ENCODE data around the gene CASQ1.

The CASQ1 gene

DNA sequence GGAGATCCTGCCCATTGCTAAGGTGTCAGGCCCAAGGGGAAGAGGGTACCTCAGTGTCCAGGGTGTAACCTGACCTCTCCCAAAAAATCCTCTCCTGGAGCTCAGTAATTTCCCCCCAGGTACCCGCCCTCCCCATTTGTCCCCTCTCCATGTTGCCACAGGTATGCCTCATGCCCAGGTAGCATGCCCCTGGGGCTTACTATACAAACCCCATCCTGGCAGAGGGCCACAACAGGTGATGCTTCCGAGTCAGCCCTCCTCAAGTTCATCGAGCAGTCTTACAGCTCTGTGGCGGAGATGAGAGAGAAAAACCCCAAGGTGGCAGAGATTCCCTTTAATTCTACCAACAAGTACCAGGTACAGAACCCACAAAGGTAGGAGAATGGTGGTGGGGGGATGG lies 23.3 kb upstream of the CASQ1 start:
- DNase-seq: no peak
- in situ Hi-C loops (cut with MboI; ENCODE audit: low pct_unique_long_range_greater_than_20kb, low sequenced_read_pairs): no loop called here

DNA sequence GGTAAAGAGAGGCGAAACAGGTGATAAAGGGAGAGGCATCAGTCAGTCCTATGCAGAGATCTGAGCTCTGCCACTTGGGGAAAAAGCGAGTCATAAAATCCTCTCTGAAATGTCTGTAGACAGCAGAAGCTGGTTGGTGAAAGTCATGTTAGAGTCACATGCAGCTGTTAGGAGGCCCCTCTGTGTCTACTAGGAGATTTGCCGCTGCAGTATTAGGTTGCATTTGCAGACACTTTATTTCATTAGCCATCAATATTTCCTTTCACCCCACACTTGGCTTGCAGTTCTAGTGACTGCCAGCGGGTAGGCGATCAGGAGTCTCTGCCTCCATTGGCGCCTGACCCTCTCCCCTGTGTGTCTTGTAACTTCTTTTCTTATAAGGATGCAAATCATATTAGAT lies 22.8 kb upstream of the CASQ1 start:
- in situ Hi-C loops (cut with MboI; ENCODE audit: low pct_unique_long_range_greater_than_20kb, low sequenced_read_pairs): no loop called here
- DNase-seq: no peak

GRCh38 chr1:160168016-160168415 lies 22.4 kb upstream of the CASQ1 start:
- DNase-seq: no peak
- in situ Hi-C loops (cut with MboI; ENCODE audit: low pct_unique_long_range_greater_than_20kb, low sequenced_read_pairs): no loop called here

DNA sequence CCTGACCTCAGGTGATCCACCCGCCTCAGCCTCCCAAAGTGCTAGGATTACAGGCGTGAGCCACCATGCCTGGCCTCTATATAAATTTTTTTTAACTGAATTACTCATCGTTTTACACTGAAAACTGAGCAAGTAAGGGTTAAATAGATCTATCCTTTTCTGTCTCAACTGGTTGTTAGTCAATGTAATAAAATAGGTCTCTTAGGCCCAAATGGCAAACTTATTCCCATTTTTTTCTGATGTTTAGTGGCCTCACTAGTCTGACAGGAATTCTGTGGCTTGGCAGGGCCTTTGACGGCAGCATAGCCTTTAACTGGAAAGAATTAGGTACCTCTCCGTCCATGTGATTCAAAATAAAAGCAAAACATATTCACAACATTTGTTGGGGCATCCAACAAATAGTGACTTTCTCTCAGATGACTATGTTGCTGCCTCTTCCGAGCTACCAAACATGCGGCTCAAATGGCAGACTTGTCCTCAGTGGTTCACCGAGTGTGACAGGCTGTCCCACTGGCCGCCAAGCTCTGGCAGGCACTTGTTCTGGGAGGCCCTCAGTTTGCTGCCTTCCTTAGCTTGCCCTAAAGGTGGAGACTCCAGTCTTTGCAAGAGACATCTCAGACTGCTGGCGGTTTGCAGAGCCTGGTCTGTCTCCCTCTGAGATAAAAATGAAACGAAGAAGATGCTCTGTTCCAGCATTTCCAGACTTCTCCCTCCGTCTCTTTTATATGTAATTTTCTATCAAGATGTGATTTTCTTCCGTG lies 21.6 kb upstream of the CASQ1 start:
- no peak for DNase-seq
- in situ Hi-C loops (cut with MboI; ENCODE audit: low pct_unique_long_range_greater_than_20kb, low sequenced_read_pairs): no loop called here

DNA sequence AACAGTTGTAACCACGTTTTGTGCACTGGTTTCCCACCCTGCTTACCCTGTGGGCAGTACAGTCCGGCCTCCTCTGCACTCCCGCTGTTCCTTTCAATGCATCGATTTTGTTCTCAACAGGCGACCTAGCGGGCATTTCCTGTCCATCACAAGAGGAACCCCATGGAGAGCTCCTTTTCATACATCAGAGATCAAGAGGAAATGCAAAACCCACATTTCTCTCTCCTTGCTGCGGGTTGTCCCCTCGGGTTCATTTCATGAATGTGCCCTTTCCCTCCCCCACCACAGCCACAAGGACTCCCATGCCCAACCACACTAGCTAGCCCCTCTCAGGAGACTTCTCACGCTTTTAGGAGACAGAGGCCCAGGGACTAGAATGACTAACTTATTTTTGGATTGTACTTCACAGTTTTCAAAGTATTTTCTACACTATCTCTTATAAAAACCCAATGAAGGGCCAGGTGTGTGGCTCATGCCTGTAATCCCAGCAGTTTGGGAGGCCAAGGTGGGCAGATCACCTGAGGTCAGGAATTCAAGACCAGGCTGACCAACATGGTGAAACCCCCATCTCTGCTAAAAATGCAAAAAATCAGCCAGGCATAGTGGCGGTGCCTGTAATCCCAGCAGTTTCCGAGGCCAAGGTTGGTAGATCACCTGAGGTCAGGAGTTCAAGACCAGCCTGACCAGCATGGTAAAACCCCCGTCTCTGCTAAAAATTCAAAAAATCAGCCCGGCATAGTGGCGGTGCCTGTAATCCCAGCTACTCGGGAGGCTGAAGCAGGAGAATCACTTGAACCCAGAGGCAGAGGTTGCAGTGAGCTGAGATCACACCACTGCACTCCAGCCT lies 20.6 kb upstream of the CASQ1 start:
- DNase-seq: peak; percentile 88
- in situ Hi-C loops (cut with MboI; ENCODE audit: low pct_unique_long_range_greater_than_20kb, low sequenced_read_pairs): no loop called here

DNA sequence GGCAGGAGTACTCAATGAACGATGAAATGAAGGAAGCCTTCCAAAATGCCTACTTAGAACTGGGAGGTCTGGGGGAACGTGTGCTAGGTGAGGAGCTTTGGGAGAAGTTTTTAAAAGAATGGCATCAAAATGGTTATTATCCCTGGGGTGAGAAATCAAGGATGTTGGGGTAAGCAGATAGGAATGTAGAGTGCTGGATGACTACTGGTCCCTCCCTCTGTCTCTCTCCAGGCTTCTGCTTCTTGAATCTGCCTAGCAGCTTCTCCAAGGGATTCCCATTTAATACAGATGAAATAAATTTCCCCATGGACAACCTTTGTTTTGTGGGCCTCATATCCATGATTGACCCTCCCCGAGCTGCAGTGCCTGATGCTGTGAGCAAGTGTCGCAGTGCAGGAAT lies 19.0 kb upstream of the CASQ1 start:
- in situ Hi-C loops (cut with MboI; ENCODE audit: low pct_unique_long_range_greater_than_20kb, low sequenced_read_pairs): no loop called here
- DNase-seq: no peak

- in situ Hi-C loops (cut with MboI; ENCODE audit: low pct_unique_long_range_greater_than_20kb, low sequenced_read_pairs): no loop called here
- DNase-seq: no peak
Observed at GRCh38 chr1:160171980-160172379, 18.4 kb upstream of the CASQ1 start.

- DNase-seq: no peak
Observed at GRCh38 chr1:160177231-160177630, 13.1 kb upstream of the CASQ1 start.

GRCh38 chr1:160177667-160178066 lies 12.7 kb upstream of the CASQ1 start:
- DNase-seq: no peak
- in situ Hi-C loops (cut with MboI; ENCODE audit: low pct_unique_long_range_greater_than_20kb, low sequenced_read_pairs): no loop called here

More at GRCh38 chr1:160177231-160177630, 13.1 kb upstream of the CASQ1 start:
- in situ Hi-C loops (cut with MboI; ENCODE audit: low pct_unique_long_range_greater_than_20kb, low sequenced_read_pairs): no loop called here

DNA sequence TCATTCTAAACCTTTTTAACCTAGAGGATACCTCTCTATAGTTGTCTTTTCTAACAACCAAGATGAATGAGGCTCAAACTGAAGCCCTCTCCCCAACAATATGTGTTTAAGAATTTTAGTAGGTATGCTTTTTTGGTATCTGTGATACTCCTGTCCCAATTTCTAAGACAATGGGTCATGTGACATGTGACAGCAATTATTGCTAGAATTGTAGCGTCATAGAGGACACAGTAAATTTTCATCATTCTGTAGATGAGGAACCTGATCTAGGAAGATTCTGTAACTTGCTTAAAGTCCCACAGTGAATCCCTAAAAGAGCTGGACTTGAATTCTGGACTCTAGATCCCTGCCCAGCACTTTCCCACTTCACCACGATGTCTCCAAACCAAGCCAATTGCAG lies 11.6 kb upstream of the CASQ1 start:
- in situ Hi-C loops (cut with MboI; ENCODE audit: low pct_unique_long_range_greater_than_20kb, low sequenced_read_pairs): no loop called here

DNA sequence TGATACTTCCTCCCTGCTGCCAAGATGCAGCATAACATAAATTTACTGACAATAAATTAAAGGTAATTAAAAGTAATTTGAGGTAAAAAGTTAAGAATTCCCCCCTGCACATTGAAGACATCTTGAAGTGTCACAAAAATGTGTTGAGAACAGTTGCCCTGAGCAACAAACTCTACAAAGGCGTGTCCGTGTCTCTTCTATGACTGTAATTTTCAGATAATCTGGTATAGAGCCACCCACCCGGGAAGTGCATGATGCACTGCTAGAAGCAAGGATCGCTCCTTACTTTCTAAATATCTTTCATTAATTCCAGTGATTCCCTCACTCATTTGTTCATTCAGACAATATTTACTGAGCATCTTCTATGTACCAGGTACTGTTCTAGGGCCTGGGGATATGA lies 11.0 kb upstream of the CASQ1 start:
- in situ Hi-C loops (cut with MboI; ENCODE audit: low pct_unique_long_range_greater_than_20kb, low sequenced_read_pairs): no loop called here
- DNase-seq: no peak

More for the DNA sequence above, 11.6 kb upstream of the CASQ1 start:
- DNase-seq: no peak

GRCh38 chr1:160186246-160186645 lies 4.1 kb upstream of the CASQ1 start:
- DNase-seq: no peak

DNA sequence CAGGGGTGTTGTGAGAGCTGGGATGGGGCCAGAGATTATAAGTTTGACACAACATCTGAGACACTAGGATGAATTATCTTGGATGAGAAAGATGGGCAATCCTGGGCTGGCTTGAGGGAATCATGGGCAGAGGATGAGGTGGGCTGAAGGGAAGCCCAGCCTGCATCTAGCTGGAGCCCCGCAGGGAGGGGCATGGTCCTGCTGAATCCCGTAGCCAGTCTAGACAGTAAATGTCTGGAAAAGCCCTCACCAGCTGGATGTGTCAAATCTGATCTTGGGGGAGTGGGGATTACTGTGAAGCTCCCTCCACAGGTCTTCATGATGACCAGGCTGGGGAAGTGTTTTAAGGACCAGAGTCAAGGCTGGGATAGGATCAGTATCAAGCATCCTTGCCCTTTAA lies 3.6 kb upstream of the CASQ1 start:
- in situ Hi-C loops (cut with MboI; ENCODE audit: low pct_unique_long_range_greater_than_20kb, low sequenced_read_pairs): no loop called here
- DNase-seq: no peak

More at GRCh38 chr1:160186246-160186645, 4.1 kb upstream of the CASQ1 start:
- in situ Hi-C loops (cut with MboI; ENCODE audit: low pct_unique_long_range_greater_than_20kb, low sequenced_read_pairs): no loop called here

GRCh38 chr1:160187407-160187806 lies 3.0 kb upstream of the CASQ1 start:
- no peak for DNase-seq
- in situ Hi-C loops (cut with MboI; ENCODE audit: low pct_unique_long_range_greater_than_20kb, low sequenced_read_pairs): no loop called here

DNA sequence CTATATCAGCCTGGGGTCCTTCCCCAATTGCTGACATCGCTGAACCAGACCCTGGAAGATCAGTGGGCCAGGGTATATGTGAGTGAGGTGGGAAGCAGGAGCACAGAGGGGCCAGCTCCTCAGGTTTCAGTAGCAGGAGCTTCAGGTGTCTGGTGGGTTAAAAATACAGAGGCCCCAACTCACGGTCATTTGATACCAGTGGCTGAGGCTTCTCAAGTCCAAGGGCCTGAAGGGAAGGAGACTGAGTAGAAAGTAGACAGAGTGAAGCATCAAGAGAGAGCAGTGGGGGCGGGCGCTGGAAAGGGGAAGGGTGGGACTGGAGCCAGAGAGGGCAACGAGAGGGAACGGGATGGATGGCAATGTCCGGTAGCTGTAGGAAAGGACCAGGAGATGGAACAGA lies 2.0 kb upstream of the CASQ1 start:
- no peak for DNase-seq
- in situ Hi-C loops (cut with MboI; ENCODE audit: low pct_unique_long_range_greater_than_20kb, low sequenced_read_pairs): no loop called here

DNA sequence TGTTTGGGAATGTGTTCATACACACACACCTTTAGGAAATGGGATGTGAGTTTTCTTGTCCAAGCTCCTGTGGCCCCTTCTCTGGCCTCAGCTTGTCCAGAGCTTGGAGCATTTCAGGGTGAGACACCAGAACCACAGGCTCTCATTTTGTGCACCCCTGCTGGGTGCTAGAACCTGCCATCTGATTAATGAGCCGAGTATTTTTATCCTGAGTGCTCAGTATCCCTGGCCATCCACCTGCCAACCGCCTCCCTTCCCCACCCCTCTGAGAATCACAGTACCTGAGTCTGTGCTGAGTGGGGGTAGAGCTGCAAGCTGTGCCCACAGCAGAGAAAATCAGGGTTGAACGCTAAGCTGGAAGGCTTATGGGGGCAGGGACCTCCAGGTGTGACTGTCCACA lies 1.4 kb downstream of the CASQ1 start:
- DNase-seq: no peak
- in situ Hi-C loops (cut with MboI; ENCODE audit: low pct_unique_long_range_greater_than_20kb, low sequenced_read_pairs): no loop called here

GRCh38 chr1:160192234-160192633 lies 1.9 kb downstream of the CASQ1 start:
- in situ Hi-C loops (cut with MboI; ENCODE audit: low pct_unique_long_range_greater_than_20kb, low sequenced_read_pairs): no loop called here
- no peak for DNase-seq

DNA sequence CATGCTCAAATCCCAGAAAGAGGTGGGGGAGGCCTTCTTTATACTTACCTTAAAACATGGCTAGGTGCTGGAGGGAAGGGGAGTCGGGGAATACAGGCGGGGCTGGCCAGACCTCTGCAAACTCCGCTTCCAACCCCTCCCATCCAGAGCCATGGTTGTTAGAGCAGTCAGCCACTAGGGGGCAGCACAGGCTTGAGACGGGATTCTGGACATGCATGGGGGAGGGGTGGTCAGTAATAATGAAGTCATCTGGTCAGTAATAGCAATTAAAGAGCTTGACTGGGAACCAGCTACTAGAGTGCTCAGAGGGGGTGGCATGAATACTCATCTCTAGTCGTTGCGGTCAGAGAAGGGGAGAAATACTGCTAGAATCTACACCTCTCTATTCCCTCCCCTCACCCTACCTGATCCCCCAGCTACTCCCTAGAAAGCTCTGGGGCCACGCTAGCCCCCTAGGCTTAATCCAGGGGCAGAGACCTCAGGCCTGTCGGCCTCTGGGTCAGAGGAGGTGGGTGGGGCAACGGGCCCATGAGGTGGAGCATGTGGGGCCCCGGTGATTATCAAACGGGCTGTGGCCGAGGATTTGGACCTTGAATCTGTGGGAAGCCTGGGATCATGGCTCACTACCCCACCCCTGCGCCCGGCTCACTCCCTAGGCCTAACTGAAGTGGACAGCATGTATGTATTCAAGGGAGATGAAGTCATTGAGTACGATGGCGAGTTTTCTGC lies 2.9 kb downstream of the CASQ1 start:
- DNase-seq: peak; percentile 82
- in situ Hi-C loops (cut with MboI; ENCODE audit: low pct_unique_long_range_greater_than_20kb, low sequenced_read_pairs): no loop called here

DNA sequence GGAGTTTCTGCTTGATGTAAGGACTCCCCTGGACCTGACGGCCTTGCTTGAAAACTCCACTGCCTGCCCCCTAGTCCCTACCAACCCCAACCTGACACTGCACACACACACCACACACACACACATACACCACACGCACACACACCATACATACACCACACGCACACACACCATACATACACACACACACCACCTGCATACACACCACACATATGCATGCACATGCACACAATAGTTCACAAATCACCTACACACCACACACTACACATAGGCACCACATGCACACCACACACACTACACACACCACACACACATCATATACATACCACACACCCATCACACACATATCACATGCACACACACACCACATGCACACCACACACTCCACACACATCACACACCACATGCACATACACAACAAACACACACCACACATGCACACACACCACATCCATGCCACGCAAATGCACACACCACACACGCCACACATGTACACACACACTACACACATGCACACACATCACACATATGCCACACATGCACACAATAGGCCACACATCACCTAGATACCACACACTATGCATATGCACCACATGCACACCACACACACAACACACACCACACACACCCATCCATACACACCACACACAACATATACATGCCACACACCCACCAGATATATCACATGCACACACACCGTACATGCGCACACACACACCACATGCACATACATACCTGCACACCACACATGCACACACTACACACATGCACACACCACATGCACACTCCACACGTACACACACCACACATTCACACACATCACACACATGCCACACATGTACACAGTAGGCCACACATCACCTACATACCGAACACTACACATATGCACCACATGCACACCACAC lies 3.7 kb downstream of the CASQ1 start:
- DNase-seq: no peak
- in situ Hi-C loops (cut with MboI; ENCODE audit: low pct_unique_long_range_greater_than_20kb, low sequenced_read_pairs): no loop called here

Measured in KBM-7 (cell line).